GM19397 (cell line): Measurements from ENCODE around the gene SH3GL1.

Experiments used
- ATAC-seq: cut with Tn5 transposase; IDR thresholded peaks from one replicate; pipeline ENCODE4 v1.9.1; 2021; ENCODE audit warnings: mild to moderate bottlenecking, moderate library complexity; ENCODE audit not compliant: unreplicated experiment

The SH3GL1 gene

DNA sequence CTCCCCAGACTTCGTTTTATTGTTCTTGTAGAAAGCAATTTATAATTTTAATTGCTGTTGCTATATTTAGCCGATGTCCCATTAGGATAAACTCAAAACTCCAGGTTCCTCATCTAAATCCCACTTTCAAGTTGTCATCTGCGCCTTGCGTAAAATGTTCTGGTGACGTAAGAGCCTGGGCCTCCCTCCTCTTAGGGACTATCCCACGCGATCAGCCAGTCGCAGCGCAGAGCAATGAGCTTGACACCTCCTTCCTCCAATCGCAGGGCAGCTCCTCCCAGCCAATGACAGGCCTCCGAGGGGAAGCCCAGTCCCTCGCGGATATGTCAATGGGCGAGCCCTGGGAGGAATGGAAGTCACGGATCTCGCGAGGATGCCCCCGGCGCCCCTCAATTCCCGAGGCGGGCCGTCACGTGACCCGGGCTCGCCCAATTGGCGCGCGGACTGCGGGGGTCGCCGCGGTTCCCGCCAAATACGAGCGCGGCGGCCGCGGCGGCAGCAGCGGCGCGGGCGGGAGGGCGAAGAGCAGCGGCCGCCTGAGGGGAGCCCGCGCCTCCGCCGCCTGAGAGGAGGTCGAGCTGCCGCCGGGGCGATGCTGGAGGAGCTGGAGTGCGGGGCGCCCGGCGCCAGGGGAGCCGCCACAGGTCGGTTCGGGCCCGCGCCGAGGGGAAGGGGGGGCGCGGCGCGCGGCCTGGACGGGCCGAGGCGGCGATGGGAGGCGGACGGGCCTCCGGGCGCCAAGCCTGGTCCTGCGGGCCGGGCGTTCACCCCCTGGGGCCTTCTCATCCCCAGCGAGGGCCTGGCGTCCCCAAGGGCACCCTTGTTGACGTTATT is 2.0 kb upstream of the SH3GL1 start, which contains the start of gene CHAF1A:
TSS of gene CHAF1A (plus strand) at position 470 of the 834 bp plus-strand sequence. CDS start at position 593, 123 bp downstream.
- peak; percentile 69 for ATAC-seq

DNA sequence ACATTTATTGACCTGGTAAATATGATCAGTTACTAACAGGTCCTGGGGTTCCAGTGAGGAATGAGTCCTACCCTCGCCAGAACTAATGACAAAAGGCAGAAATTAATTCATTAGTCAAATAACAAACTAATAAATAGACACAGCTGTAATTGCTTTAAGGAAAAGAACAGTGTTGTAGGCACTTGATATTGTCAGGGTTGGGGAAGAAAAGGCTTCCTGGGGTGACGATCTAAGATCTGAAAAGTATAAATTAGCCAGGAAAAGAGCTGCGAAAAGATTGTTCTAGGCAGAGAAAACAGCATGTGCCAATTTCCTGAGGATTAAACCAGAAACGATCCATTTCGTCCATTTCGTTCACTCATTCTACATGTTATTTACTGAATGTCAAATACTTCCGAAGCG is 1.4 kb upstream of the SH3GL1 start:
- no peak for ATAC-seq

DNA sequence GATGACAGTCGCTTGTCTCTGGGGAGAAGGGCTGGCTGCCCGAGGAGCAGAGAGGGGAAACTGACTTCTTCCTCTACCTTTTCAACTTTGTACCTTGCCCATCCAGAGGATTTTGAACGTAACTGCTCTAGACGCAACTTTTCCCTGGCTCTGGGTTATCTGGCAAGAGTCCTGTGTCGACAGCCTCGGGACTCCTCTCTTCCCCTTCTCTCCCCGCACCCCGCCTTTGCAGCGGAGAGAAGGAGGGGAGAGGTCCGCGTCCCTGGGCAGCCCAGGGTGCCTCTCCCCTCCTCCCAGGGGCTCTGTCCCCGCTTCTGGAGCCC is 574 bp downstream of the SH3GL1 start:
- no peak for ATAC-seq

DNA sequence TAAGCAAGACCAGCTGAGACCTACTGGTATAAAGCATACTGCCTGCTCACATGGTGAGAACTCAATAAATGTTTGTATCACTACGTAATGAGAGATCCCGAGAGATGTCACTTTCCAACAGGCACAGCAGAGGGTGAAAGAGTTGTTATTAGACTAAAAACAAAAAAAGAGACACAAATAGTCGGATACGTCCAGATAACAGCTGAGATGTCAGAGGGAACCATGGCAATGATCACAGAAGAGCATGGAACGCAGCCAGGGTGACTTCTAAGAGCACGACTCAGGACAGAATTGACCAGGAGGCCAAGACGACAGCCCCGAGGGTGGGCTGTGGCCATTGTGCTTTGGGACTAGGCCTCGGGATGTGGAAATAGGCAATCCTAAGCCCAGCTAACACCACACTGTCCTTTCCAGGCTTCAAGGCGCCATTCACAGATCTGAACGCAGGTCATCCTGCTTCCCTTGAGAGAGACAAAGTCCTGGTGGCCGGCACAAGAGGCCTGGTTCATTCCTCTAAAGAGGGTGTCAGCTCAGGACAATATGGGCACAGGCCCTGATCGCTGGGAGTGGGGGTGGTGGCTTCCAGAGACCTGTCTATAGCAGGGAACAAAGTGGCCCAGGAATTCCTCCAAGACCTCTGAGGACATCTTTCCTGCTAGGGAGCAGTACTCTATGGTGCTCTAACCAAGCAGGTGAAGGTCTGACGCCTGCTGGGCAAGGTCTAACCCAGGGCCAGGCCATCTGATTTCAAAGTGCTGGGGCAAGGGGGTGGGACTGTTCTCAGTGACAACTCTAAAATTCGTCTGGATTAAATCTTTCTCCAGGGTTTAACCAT is 3.2 kb downstream of the SH3GL1 start:
- ATAC-seq = no peak

GRCh38 chr19:4393947-4394590 is 6.3 kb downstream of the SH3GL1 start:
- no peak for ATAC-seq

- no peak for ATAC-seq
Measured at GRCh38 chr19:4391701-4392483, 8.5 kb downstream of the SH3GL1 start.

DNA sequence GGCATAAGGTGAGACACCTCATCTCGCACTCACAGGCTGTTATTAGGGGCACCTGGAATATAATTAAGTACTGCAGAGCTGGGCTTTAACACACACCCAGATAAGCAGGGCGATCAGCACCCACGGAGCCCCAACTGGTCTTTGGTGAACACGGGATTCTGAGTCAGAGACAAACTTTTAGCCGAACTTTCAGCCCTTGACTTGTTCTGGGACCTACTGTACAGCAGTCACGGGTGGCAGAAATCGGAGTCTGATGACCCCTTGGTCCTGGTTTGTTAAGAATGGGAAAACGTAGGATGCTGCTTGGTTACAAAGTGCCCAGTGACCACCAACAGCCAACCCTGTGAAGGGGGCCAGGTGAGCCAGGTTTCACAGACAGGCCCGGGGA is 9.0 kb downstream of the SH3GL1 start:
- no peak for ATAC-seq

- ATAC-seq = no peak
Measured at GRCh38 chr19:4390567-4391305, 9.6 kb downstream of the SH3GL1 start.

DNA sequence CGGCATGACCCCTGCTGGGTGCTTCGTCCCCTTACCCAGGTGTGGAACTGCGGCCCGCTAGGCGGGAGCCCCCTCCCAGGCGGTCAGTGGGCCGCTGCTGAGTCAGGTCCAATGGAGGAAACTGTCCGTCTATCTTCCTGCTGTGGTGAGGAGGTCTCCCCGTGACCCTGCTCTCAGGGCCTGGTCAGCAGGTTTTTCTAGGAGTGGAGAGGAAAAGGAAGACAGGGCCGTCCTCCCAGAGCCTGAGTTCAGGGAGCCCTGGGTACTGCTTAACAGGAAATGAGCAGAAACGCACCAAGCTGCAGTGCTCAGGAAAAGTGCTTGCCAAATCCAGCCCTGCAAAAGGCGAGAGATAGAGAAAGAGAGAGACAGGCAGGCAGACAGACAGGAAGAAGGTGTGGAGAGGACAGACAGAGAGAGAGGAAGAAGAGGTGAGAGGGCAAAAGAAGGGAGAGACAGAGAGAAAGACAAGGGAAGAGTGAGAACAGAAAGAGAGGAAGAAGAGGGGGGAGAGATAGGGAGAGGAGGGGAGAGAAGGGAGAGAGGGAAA is 10.3 kb downstream of the SH3GL1 start:
- no peak for ATAC-seq

DNA sequence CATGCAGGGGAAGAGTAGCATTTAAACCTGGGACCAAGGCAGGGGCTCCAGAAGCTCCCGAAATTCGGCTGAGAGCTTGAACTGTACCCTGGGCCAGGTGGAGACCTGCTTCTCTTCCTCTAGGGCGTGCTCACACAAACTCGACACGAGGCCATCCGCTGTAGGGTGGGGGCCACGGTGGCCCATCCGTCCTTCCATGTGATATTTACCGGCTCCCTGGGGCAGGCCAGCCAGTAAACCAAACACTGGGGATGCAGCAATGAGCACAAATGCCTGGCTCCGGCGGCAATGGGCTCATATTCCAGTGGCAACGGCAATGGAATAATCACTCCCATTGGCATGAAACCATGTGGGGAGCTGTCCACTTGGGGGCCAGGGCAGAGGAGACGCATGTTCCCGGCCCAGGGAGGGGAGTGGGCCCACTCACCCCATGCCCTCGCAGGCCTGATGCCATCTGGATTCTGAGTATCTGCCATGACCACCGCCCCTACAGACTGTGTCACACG is 10.8 kb downstream of the SH3GL1 start:
- ATAC-seq = no peak

DNA sequence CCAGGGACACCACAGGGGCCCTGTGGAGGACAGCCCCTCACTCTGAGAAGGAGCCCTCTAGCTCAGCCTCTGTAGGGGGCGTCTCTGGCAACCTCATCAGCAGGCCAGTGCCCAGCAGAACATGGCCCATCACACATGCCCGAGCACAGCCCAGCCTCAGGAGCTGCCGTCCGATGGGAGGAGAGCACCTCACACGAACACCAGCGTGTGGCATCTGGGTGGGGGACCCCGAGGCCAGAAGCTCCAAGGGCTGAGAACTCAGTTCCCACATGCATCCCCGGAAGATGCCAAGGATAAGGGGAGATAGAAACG is 11.3 kb downstream of the SH3GL1 start:
- no peak for ATAC-seq

- ATAC-seq = no peak
Measured at GRCh38 chr19:4388337-4389063, 11.8 kb downstream of the SH3GL1 start.

DNA sequence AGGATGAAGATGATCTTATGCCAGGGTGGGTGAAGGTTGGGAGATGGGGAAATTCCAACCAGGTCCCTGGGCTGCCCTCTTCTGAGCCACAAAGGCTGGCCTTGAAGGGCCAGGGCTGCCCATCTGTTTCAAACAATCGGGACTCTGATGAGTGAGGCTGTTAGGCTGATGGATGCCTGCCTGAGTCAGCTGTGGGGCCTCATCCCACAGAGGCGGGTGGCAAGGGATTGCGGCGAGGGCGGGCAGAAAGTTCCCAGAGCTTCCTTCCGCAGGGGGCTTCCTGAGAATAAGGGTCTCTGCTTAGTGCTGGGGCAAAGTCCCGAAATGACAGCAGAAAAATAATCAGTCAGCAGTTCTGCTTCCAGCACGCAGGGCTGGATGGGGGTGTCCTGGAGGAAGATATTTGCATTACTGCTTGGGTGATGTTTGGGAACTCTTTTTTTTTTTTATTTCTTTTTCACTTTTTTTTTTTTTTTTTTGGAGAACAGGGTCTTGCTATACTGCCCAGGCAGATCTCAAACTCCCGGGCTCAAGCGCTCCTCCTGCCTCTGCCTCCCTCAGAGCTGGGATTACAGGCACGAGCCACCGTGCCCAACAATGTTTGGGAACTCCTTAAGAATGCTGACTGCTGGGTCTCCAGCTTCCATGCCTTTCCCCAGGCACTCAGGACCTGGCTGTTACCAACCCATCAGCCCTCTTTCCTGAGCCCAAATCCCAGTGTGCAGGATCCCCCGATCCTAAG is 14.1 kb downstream of the SH3GL1 start:
- ATAC-seq = no peak

DNA sequence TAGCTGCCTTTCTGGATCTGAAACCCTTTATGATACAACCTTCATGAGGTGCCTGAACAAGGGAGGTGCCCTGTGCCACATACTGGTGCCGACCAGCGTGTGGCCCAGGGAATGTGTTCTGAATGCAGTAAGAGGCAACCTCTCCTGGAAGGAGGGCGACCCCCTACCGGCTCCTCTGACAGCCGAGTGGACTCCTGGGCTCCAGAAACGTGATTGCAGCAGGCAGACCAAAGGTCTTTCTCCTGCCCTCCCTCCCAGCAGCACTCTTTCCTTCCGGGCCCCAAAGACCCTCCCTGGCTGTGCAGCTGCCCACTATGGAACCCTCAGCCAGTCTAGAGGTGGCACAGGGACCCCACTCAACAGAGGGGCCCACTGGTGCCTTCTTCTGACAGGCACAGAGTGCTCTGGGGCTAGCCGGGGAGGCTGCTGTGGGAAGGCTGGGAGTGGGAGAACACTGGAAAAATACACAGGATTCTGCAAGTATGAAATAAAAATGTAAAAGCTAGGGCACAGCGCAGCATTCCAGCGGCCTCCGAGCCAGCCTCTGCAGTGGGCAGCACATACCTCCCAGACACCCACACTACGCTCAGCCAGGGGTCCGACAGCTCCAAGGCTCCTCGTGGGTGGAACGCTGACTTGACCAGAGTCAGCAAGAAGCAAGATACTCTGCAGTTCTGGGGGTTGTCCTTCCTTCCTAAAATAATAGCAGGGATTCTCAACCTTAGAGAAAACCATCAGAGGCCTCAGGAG is 14.9 kb downstream of the SH3GL1 start:
- no peak for ATAC-seq

DNA sequence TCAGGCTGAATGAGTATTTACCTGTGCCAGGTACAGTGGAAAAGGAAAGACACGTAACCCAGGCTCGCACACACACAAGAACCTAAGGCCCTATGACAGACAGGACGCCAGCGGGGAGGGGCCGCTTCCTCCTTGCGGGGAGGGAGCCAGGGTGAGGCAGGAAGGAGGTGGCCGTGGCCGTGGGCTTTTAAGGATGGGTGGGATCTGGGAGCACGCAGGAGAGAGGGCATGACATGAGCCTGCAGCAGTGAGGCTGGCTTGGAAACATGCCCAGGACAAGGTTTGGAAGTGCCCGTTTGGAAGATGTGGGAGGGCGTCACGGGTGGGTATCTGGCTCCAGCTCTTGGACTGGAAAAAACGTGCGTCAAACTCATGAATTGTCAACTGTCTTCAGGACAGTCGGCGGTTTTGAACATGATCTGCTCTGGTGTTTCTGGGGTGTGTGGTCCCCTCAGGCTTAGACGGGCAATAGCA is 20.1 kb downstream of the SH3GL1 start:
- ATAC-seq = no peak

- no peak for ATAC-seq
Measured at GRCh38 chr19:4379383-4380253, 20.7 kb downstream of the SH3GL1 start.

GRCh38 chr19:4378886-4379285 is 21.5 kb downstream of the SH3GL1 start:
- ATAC-seq = no peak
